Panc1 (cell line): ENCODE measurements around the gene STMND1. TPM values are rescaled to one million over a fixed set of nuclear protein-coding genes. Genes with fewer than 3 reads are reported as not detected.

Experiments used
- ATAC-seq: fragments of 200-7000 bp; cut with Tn5 transposase; 2 replicates; pipeline ENCODE4 v1.9.1; 2020; ENCODE audit warnings: mild to moderate bottlenecking, moderate library complexity
- BruUV-seq: library from RNA; stranded (reverse); fragments of 400-500 nt; replicated peaks from 2 replicates; lab custom pipeline; 2021; lab: Mats Ljungman, UMichigan
- CTCF ChIA-PET: fragments of 300-600 bp; sonication (Branson Sonifier 250); formaldehyde crosslinking; loops from one replicate; lab custom pipeline; 2022; ENCODE audit warnings: antibody characterized with exemption; lab: Charles Lee
- POLR2A ChIA-PET: fragments of 300-600 bp; sonication (Branson Sonifier 250); formaldehyde crosslinking; loops from one replicate; lab custom pipeline; 2022; ENCODE audit warnings: antibody characterized with exemption; lab: Charles Lee
- DNase-seq: peaks from one replicate; pipeline ENCODE4 v3.0.0-alpha.2; 2010; ENCODE audit warnings: low read depth, low spot score
- H3K27ac ChIP-seq: 2 replicates; pipeline ENCODE4 v1.5.1; 2011; ENCODE audit warnings: mild to moderate bottlenecking, low read length, inconsistent platforms
- H3K27me3 ChIP-seq: fragments of 200-500 bp; sonication (Bioruptor generic); 2 replicates; pipeline ENCODE4 v1.6.0; 2014; ENCODE audit warnings: low read length, inconsistent platforms; ENCODE audit not compliant: control insufficient read depth, insufficient read depth
- H3K36me3 ChIP-seq: fragments of 200-500 bp; sonication (Bioruptor generic); 2 replicates; pipeline ENCODE4 v1.5.1; 2014; ENCODE audit warnings: inconsistent platforms, mild to moderate bottlenecking, low read length, moderate library complexity; ENCODE audit not compliant: control insufficient read depth, insufficient read depth
- H3K4me1 ChIP-seq: 2 replicates; pipeline ENCODE4 v1.5.1; 2011; ENCODE audit warnings: inconsistent platforms, mild to moderate bottlenecking, low read length, moderate library complexity; ENCODE audit not compliant: control insufficient read depth, insufficient read depth
- H3K4me3 ChIP-seq, 2 experiments: 2 replicates each; pipeline ENCODE4 v1.5.1; 2011 to 2012; ENCODE audit warnings: low read depth in 2 of 2, low read length in 2 of 2, mild to moderate bottlenecking in 2 of 2, inconsistent platforms in 1 of 2, moderate library complexity in 1 of 2
- H3K9me3 ChIP-seq: fragments of 200-500 bp; sonication (Bioruptor generic); 2 replicates; pipeline ENCODE4 v1.5.1; 2014; ENCODE audit warnings: low read depth, mild to moderate bottlenecking, inconsistent platforms, low read length, moderate library complexity; ENCODE audit not compliant: control insufficient read depth, insufficient read depth
- CTCF ChIP-seq: fragments of 450-650 bp; IDR thresholded peaks from 2 replicates; pipeline ENCODE4 v1.5.1; 2017; ENCODE audit warnings: mild to moderate bottlenecking
- POLR2AphosphoS5 ChIP-seq: IDR thresholded peaks from 2 replicates; pipeline ENCODE4 v1.6.1; 2012; ENCODE audit warnings: mild to moderate bottlenecking, low read depth, low read length, moderate library complexity
- REST ChIP-seq, 2 experiments: IDR thresholded peaks; 2 replicates each; pipeline ENCODE4 v1.6.1; 2011 to 2012; ENCODE audit warnings: low read depth in 2 of 2, control low read depth in 1 of 2, low read length in 1 of 2, mild to moderate bottlenecking in 1 of 2, moderate library complexity in 1 of 2; ENCODE audit not compliant: insufficient read depth in 1 of 2
- SIN3A ChIP-seq: IDR thresholded peaks from 2 replicates; pipeline ENCODE4 v1.6.1; 2012; ENCODE audit warnings: low read depth, mild to moderate bottlenecking, low read length, moderate library complexity, borderline replicate concordance; ENCODE audit not compliant: insufficient read depth
- TCF7L2 ChIP-seq: IDR thresholded peaks from 2 replicates; pipeline ENCODE4 v1.6.1; 2011; ENCODE audit warnings: mild to moderate bottlenecking, low read depth, low read length, inconsistent platforms
- in situ Hi-C: cut with HindIII; loops from 2 replicates; pipeline ENCODE4 v1.10.0; 2016; ENCODE audit warnings: low sequenced_read_pairs, low pct_unique_long_range_greater_than_20kb
- intact Hi-C: fragments of 100-400 bp; cut with micrococcal nuclease; formaldehyde crosslinking; loops from one replicate; pipeline ENCODE4 v1.10.0; 2022; ENCODE audit not compliant: unreplicated experiment
- total RNA-seq: library from RNA; stranded (reverse); gene quantifications from one replicate; pipeline ENCODE4 v1.2.1, GENCODE V29; 2021; ENCODE audit not compliant: unreplicated experiment

STMND1 gene
- total RNA-seq, 1 experiment from 2014 or later, result not detected

GRCh38 chr6:17097982-17098381 is 3.9 kb upstream of the STMND1 start:
- TF ChIP-seq POLR2AphosphoS5 (no peak), TCF7L2 (no peak), SIN3A (no peak), REST (IDR thresholded peaks at IDR 0.05; ENCODE audit: insufficient read depth in 1 of 2, low read depth in 2 of 2, low read length in 1 of 2) (no peak), CTCF (no peak)
- intact Hi-C loops (no loop called here), in situ Hi-C loops (no loop called here)
- H3K27me3 ChIP-seq, result peaks cover 24% of the 10 kb centered on the region
- H3K4me1 ChIP-seq, result no peaks in the 10 kb centered on the region; the same call in 1 of the 2 replicates
- no peaks in the 10 kb centered on the region for H3K36me3 ChIP-seq
- H3K27ac ChIP-seq, result no peak overlapping the region
- BruUV-seq, result no TSS peak
- no peak for ATAC-seq
- DNase-seq, result no peak
- no peak overlapping the region for H3K4me3 ChIP-seq
- no peaks in the 10 kb centered on the region for H3K9me3 ChIP-seq
- ChIA-PET CTCF (no interaction called here), POLR2A (no interaction called here)

- no peak for ATAC-seq
- H3K36me3 ChIP-seq, result no peaks in the 10 kb centered on the region
- no peak overlapping the region for H3K27ac ChIP-seq
- intact Hi-C loops (no loop called here), in situ Hi-C loops (no loop called here)
- H3K4me1 ChIP-seq, result no peaks in the 10 kb centered on the region; the same call in 1 of the 2 replicates
- H3K27me3 ChIP-seq, result peaks cover 24% of the 10 kb centered on the region
- no peak overlapping the region for H3K4me3 ChIP-seq
- no TSS peak for BruUV-seq
- ChIA-PET CTCF (no interaction called here), POLR2A (no interaction called here)
- TF ChIP-seq TCF7L2 (no peak), POLR2AphosphoS5 (no peak), REST (IDR thresholded peaks at IDR 0.05; ENCODE audit: insufficient read depth in 1 of 2, low read depth in 2 of 2, low read length in 1 of 2) (no peak), CTCF (no peak), SIN3A (no peak)
- DNase-seq, result no peak
- H3K9me3 ChIP-seq, result no peaks in the 10 kb centered on the region
Measured at GRCh38 chr6:17098538-17098937, 3.3 kb upstream of the STMND1 start.
